Ovary (tissue), 3 donors: ENCODE results near the gene RBMS1.

Experiments
- CTCF ChIP-seq, 3 donors: fragments of 450-650 bp in 2 of 3; fragments of 200-600 bp in 1 of 3; IDR thresholded peaks; one replicate each; pipeline versions ENCODE4 v1.5.1 to v1.8.0; 2016 to 2022; ENCODE audit warnings: antibody characterized with exemption in 3 of 3, mild to moderate bottlenecking in 1 of 3
- POLR2A ChIP-seq: fragments of 450-650 bp; IDR thresholded peaks from one replicate; pipeline ENCODE4 v1.6.1; 2017; ENCODE audit warnings: antibody characterized with exemption, mild to moderate bottlenecking, moderate library complexity
- donor health status: DM: no; HTN: no; CAD: no.

- TF ChIP-seq CTCF (IDR thresholded peaks at IDR 0.05) (no peak), POLR2A (no peak)
These were observed 119.9 kb downstream of the RBMS1 start for GRCh38 chr2:160373666-160374065.
